ENCODE data around the gene SNX14.

Gene SNX14

GRCh38 chr6:85593438-85594196 is at the start of gene SNX14:
Gene SNX14, minus strand, starts transcription at chr6:85593858. Its CDS starts 140 bp downstream, at chr6:85593718.
- DNase-seq (ENCODE audit: low spot score) (peak; percentile 92), ATAC-seq (ENCODE audit: low read depth) (peak; percentile 84)
- H3K27me3 ChIP-seq (ENCODE audit: insufficient read depth, poor library complexity, severe bottlenecking), result no peaks in the 10 kb centered on the region
- peak; percentile 8 for TF ChIP-seq CTCF (IDR thresholded peaks at IDR 0.05; ENCODE audit: poor library complexity, severe bottlenecking)
- peaks cover 12% of the 10 kb centered on the region for H3K4me1 ChIP-seq (ENCODE audit: insufficient read depth, poor library complexity, severe bottlenecking)
- H3K4me3 ChIP-seq (ENCODE audit: severe bottlenecking), result peak within 1 kb of the TSS; percentile 55
- H3K27ac ChIP-seq (ENCODE audit: poor library complexity, severe bottlenecking), result peak within 1 kb of the TSS; percentile 86
- peaks cover 13% of the 10 kb centered on the region; the same call in 1 of the 2 replicates for H3K36me3 ChIP-seq (ENCODE audit: low read depth)
- no peaks in the 10 kb centered on the region for H3K9me3 ChIP-seq (ENCODE audit: severe bottlenecking)

GRCh38 chr6:85642774-85643536 is 49.3 kb upstream of the SNX14 start, which contains the start of gene SYNCRIP:
Gene SYNCRIP, minus strand, starts transcription at chr6:85642886. Its CDS starts 1,447 bp downstream, at chr6:85641439.
- DNase-seq (ENCODE audit: low spot score) (peak; percentile 97), ATAC-seq (ENCODE audit: low read depth) (peak; percentile 75)
- Histone ChIP-seq H3K4me3 (ENCODE audit: severe bottlenecking) (peak within 1 kb of the TSS; percentile 94), H3K4me1 (ENCODE audit: insufficient read depth, poor library complexity, severe bottlenecking) (peaks cover 20% of the 10 kb centered on the region), H3K36me3 (ENCODE audit: low read depth) (peaks cover 38% of the 10 kb centered on the region), H3K27ac (ENCODE audit: poor library complexity, severe bottlenecking) (peak within 1 kb of the TSS; percentile 92), H3K9me3 (ENCODE audit: severe bottlenecking) (no peaks in the 10 kb centered on the region), H3K27me3 (ENCODE audit: insufficient read depth, poor library complexity, severe bottlenecking) (no peaks in the 10 kb centered on the region)
- TF ChIP-seq CTCF (IDR thresholded peaks at IDR 0.05; ENCODE audit: poor library complexity, severe bottlenecking), result no peak

GRCh38 chr6:85641897-85642773 is 48.5 kb upstream of the SNX14 start:
- Histone ChIP-seq H3K4me3 (ENCODE audit: severe bottlenecking) (peak overlapping the region; percentile 94), H3K27me3 (ENCODE audit: insufficient read depth, poor library complexity, severe bottlenecking) (no peaks in the 10 kb centered on the region), H3K9me3 (ENCODE audit: severe bottlenecking) (no peaks in the 10 kb centered on the region), H3K36me3 (ENCODE audit: low read depth) (peaks cover 46% of the 10 kb centered on the region), H3K27ac (ENCODE audit: poor library complexity, severe bottlenecking) (peak overlapping the region; percentile 92), H3K4me1 (ENCODE audit: insufficient read depth, poor library complexity, severe bottlenecking) (peaks cover 26% of the 10 kb centered on the region)
- TF ChIP-seq CTCF (IDR thresholded peaks at IDR 0.05; ENCODE audit: poor library complexity, severe bottlenecking), result no peak
- DNase-seq (ENCODE audit: low spot score), result peak; percentile 69
- ATAC-seq (ENCODE audit: low read depth), result no peak

- ATAC-seq (ENCODE audit: low read depth) (no peak), DNase-seq (ENCODE audit: low spot score) (no peak)
- H3K4me1 ChIP-seq (ENCODE audit: insufficient read depth, poor library complexity, severe bottlenecking), result peaks cover 26% of the 10 kb centered on the region
- H3K27ac ChIP-seq (ENCODE audit: poor library complexity, severe bottlenecking), result peak overlapping the region; percentile 92
- H3K27me3 ChIP-seq (ENCODE audit: insufficient read depth, poor library complexity, severe bottlenecking), result no peaks in the 10 kb centered on the region
- no peaks in the 10 kb centered on the region for H3K9me3 ChIP-seq (ENCODE audit: severe bottlenecking)
- H3K36me3 ChIP-seq (ENCODE audit: low read depth), result peaks cover 52% of the 10 kb centered on the region
- no peak for TF ChIP-seq CTCF (IDR thresholded peaks at IDR 0.05; ENCODE audit: poor library complexity, severe bottlenecking)
- H3K4me3 ChIP-seq (ENCODE audit: severe bottlenecking), result peak overlapping the region; percentile 94
Observed at GRCh38 chr6:85641522-85641896, 47.9 kb upstream of the SNX14 start.

Measured in RWPE2 (cell line).